Uterus (tissue), 2 donors: Measurements from ENCODE around the gene GLP2R.

Experiments
- CTCF ChIP-seq, 4 experiments: fragments of 200-600 bp in 2 of 4; fragments of 450-650 bp in 2 of 4; sonication (generic) in 2 of 4; IDR thresholded peaks; one replicate each; pipeline ENCODE4 v1.5.1; 2016 to 2019; ENCODE audit warnings: antibody characterized with exemption in 4 of 4, mild to moderate bottlenecking in 2 of 4, moderate library complexity in 1 of 4
- POLR2A ChIP-seq, 2 donors: fragments of 450-650 bp; IDR thresholded peaks; one replicate each; pipeline ENCODE4 v1.6.1; 2016; ENCODE audit warnings: antibody characterized with exemption in 2 of 2, mild to moderate bottlenecking in 1 of 2, moderate library complexity in 1 of 2

- no peak for TF ChIP-seq CTCF (IDR thresholded peaks at IDR 0.05)
- TF ChIP-seq POLR2A (IDR thresholded peaks at IDR 0.05), result no peak
Observed at GRCh38 chr17:9904277-9905077, 78.8 kb downstream of the GLP2R start.
